GM18508 (cell line): ENCODE measurements around the gene LRRC70.
"Not testable (repeated sequence)": the region's sequence is repeated elsewhere in the genome, so short reads cannot be mapped to it uniquely, and the experiment has no call there.

Experiments used
- ATAC-seq: cut with Tn5 transposase; IDR thresholded peaks from one replicate; pipeline ENCODE4 v1.9.1; 2021; ENCODE audit warnings: moderate number of reproducible peaks; ENCODE audit not compliant: insufficient read depth, unreplicated experiment

LRRC70 gene

DNA sequence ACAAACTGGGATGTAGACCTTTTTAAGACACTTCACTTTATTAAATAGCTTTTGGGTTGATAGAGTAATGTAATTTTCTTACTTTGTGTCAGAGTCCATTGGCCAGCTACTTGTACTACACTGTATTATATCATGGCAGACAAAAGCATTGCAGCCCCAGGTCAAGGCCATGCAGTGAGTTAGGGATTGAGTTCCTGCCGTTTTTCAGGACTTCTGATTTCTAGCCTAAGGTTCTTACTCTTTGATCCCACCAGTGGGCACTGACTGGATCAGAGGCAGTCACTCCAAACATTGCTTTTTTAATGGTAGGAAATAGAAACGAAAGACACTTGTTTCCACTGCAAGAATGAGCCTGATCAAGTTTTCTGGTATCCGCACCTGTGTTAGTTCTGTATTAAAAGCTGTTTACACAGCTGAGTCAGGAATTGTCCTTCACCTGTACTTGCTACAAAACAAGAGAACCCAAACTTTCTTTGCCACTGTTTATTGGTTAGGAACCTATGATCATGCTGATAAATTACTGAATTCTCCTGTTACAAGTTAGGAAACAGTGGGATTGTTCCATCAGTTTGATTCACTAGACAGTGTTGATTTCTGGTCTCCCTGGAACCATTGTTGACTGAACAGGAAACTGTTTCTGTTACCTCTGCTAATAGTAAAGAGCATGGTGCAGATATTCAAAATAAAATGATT is 22.1 kb downstream of the LRRC70 start:
- no peak for ATAC-seq

DNA sequence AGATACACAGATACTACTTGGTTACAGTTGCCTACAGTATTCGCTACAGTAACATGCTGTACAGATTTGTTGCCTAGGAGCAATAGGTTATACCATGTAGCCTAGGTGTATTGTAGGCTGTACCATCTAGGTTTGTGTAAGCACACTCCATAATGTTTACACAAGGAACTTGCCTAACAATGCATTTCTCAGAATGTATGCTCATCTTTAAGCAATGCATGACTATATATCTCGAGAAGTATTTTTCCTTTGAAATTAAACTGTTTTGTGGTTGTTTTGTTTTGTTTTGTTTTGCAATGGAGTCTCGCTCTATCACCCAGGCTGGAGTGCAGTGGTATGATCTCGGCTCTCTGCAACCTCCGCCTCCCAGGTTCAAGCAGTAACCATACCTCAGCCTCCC is 25.3 kb downstream of the LRRC70 start:
- ATAC-seq: no peak

DNA sequence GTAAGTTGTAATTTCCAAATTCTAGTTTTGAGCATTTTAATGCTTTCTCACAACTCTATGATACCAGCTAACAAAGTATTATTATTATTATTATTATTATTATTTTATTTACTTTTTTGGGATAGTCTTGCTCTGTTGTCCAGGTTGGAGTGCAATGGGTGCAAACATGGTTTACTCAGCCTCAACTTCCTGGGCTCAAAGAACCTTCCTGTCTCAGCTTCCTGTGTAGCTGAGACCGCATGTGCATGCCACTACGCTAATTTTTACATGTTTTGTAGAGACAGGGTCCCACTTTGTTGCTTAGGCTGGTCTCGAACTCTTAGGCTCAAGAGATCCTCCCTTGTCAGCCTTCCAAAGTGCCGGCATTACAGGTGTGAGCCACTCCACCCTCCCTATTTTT is 27.0 kb downstream of the LRRC70 start:
- ATAC-seq: no peak

DNA sequence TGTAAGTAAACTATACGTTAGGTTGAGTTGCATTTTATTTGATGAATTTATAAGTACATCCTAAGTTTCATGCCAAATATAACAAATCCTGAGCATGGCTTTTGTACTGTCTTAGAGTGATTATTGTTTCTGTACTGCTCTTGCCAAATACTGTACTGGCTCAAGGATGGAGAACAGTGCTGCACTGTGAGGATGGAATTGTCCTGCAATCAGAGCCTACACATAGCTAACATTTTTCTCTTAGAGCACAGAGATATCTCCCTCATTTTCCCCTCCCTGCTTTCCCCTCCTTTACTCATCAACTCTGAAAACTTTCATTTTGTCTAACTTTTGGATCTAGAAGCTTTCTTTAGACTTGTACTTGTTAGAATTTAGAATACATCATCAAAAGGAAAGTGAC is 28.3 kb downstream of the LRRC70 start:
- no peak for ATAC-seq

DNA sequence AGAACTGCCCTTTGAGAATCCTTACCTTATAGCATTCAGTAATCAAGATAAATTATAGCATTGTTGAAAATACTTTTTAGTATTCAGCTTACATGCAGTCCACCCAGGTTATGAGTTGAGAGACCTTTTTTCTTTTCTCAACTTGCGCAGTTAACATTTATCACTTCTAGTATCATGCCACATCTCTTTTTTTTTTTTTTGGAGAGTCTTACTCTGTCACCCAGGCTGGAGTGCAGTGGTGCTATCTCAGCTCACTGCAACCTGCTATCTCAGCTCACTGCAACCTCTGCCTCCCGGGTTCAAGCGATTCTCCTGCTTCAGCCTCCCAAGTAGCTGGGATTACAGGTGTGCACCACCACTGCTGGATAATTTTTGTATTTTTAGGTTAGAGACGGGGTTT is 29.0 kb downstream of the LRRC70 start:
- no peak for ATAC-seq

DNA sequence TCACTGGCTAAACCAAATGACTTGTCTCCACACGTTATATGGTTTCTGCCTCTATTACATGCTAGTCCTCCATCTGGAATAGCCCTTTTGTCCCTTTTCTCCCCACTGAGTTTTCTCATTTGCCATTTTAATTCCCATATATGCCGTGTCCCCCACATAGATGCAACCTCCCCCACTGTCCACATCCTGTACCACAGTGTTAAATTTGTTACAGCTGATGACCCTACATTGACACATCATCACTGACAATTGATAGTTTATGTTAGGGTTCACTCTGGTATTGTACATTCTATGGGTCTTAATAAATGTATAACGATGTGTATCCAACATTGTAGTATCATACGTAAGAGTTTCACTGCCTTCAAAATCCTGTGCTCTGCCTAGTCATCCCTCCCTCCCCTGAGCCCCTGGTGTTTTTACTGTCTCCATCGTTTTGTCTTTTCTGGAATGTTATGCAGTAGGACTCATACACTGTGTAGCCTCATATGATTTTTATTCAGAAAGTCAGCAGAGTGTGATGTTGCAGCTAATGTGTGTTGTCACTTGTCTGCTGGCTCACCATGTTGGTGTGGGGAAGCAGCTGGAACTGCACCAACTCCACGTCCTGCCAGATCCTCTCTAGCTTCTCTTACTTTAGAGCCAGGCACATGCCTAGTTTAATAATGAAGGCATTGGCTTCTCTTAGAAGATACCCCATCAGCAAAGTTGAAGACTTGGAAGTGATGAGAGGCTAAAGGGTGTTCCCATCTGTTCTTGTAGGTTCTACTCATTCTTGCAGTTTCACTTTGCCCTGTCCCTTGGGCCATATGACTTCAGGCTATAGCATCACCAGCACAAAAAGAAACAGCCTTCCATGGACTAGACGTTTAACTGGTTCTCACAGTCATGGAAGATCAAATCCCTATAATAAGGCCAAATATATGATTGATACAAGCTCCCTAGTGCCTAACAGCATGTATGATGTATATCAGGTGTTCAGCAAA is 30.2 kb downstream of the LRRC70 start:
- no peak for ATAC-seq

DNA sequence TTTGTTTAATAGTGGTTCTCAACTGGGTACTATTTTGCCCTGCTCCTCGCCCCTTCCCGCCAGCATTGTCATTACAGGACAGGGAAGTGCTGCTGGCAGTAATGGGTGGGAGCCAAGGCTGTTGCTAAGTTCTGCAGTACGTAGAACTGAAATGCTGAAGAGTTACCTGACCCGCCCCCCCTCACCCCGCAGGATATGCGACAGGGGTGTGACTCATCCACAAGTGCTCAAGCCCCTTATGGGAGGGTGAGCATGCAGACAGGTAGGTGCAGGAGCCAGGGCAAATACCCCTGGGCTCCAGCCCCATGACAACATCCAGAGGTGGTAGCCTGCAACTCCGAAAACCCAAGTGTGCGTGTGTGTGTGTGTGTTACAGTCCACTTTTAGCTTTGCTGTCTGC is 35.7 kb downstream of the LRRC70 start:
- no peak for ATAC-seq

DNA sequence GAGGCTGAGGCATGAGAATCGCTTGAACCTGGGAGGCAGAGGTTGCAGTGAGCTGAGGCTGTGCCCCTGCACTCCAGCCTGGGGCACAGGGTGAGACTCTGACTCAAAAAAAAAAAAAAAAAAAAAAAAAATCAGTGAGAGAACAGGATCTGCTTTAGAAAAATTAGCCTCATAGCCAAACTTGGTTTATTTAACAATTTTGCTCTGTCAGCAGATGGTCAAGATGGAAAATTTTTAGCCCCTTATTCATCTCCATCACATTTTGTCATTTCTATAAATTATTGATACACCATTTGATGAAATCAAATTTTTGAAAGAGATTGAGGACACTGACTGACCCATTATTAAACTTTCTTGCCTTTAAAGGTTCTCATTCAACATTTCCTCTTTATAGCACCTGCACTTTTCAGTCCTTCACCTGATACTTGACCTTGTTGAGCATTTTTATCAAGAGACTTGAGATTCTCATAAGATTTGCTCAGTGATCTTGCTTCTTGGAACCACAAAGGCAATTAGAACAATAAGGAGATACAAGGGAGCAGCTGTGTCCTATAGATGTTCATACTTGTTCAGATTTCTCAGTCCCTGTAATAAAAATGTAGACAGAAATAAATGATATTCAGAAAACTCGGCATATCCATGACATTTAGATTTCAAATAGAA is 38.1 kb downstream of the LRRC70 start:
- ATAC-seq: no peak

DNA sequence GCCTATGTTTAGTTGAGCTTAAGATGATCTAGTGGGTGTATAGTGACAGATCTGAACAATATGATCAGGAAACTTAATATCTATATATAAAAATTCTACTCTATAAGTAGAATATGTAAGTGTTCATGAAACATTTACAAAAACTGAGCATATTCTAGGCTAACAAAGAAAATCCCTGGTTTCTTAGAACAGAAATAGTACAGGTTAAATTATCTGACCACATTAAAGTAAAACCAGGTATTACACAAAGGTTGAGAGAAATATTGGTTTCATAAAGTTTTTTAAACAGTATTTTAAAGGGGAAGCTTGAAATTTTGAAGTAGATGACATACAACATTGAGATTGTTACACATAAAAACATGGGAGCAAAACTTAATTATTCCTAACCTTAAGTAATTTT is 39.3 kb downstream of the LRRC70 start:
- ATAC-seq: no peak

DNA sequence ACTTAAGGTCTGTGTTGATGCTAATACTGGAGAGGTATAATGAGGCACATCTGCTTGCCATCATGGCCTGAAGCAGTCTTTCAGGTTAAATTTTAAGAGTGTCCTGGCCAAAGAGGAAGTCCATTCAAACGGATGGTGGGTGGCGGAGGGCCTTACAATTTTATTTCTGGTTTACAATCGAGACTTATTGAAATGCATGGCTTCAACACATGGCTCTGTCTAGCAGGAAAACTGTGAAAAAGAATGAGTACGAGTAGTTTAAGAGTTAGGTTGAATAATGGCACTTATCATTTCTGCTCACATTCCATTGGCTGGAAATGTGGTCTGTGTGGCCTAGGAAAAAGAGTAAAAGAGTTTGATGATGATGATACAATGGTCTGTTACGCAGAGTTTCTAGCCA is 42.1 kb downstream of the LRRC70 start:
- no peak for ATAC-seq

DNA sequence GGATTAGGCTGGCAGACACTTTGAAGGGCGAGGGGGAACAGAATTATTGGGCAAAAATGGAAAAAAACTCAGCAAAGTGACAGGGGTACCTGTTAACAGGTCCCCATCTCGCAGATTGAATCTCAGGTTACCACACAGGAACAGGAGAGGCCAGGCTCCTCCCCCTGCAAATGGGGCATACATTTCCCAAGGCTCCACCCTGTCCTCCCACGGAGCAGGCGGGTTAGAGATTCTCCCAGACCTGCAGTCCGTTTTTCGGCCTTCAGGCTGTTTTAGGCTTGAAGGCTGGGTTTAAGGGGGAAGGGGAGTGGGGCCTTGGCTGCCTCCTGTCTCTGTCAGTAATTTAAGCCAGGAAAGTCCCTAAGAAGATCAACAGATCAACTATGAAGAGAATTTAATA is 42.7 kb downstream of the LRRC70 start:
- no peak for ATAC-seq

DNA sequence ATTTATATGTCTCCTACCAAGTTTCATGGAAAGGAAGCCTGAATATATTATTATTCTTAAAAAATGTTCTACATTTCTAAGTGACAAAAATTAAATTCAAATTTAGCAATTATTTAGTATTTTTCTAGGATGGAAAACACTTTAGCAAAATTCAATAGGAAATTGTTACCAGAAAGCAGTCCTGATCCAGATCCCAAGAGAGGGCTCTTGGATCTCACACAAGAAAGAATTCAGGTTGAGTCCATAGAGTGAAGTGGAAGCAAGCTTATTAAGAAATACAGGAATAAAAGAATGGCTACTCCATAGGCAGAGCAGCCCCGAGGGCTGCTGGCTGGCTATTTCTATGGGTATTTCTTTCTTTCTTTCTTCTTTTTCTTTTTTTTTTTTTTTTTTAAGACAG is 44.7 kb downstream of the LRRC70 start:
- ATAC-seq: no peak

DNA sequence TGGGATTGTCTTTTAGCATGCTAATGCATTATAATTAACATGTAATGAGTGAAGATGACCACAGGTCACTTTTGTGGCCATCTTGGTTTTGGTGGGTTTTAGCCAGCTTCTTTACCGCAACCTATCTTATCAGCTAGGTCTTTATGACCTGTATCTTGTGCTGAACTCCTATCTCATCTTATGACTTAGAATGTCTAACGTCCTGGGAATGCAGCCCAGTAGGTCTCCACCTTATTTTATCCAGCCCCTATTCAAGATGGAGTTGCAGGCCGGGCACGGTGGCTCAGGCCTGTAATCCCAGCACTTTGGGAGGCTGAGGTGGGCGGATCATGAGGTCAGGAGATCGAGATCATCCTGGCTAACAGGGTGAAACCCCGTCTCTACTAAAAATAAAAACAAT is 45.8 kb downstream of the LRRC70 start:
- not testable (repeated sequence) for ATAC-seq

DNA sequence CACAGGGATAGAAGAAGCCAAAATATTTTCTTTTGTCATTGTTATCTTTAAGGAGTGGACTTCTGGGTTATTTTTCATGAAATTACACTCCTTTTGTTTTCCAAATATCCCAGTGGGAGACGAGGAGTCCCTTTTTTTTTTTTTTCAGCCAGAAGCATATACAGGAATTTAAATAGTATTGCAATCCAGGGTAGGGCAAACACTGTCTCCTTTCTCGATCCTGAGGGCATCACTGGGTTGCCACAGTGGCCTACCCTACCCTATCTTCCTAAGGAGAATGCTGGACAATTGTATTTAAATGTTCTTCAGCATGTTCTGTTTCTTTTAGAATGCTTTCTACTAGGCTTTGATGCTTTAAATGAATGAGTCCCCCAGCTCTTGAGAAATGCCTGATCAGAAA is 47.9 kb downstream of the LRRC70 start:
- ATAC-seq: no peak

DNA sequence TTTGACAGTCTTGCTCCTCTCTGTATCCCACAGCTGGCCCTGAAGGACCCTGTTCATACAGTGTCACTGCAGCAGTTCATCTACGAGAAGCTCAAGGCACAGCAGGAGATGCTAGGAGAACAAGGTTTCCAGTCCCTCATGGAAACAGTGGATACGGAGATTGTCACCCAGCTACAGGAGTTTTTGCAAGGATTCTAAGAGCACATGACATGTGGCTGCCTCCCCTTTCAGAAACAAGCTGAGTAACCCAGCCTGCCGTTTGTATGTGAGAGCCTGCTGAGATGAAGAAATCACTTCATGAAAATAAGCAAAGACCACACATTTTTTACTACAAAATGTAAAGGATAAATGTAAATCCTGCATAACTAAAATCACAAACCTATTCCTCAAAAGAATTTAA is 48.5 kb downstream of the LRRC70 start:
- no peak for ATAC-seq

DNA sequence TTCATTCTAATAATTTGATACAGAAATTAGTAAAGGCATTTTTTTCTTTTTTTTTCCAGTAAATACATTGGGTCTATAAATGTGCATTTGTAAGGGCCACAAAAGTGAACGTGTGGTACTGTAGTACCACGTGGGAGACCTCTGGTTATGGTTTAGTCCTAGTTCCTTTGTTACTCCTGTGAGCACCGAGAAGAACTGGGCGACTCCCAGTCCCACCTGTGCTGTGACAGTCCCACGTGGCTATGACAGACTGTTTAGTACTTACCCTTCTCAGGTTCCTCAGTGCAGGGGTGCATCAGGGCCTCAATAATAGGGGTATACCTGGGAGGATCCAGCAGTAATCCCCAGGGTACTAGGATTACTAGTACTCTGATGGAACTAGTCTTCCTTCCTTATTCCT is 49.3 kb downstream of the LRRC70 start:
- no peak for ATAC-seq
